Panc1 (cell line): ENCODE results near the gene WDR82. TPM values are rescaled to one million over a fixed set of nuclear protein-coding genes. Genes with fewer than 3 reads are reported as not detected.

ENCODE experiments used
- ATAC-seq: fragments of 200-7000 bp; cut with Tn5 transposase; 2 replicates; pipeline ENCODE4 v1.9.1; 2020; ENCODE audit warnings: mild to moderate bottlenecking, moderate library complexity
- Bru-seq: library from RNA; stranded (reverse); fragments of 400-500 nt; gene quantifications from one replicate; lab custom pipeline; 2021; lab: Mats Ljungman, UMichigan
- BruChase-seq, 2 experiments: library from RNA; stranded (reverse); fragments of 400-500 nt; gene quantifications; one replicate each; lab custom pipeline; 2021; lab: Mats Ljungman, UMichigan
- BruUV-seq: library from RNA; stranded (reverse); fragments of 400-500 nt; replicated peaks from 2 replicates; lab custom pipeline; 2021; lab: Mats Ljungman, UMichigan
- CTCF ChIA-PET: fragments of 300-600 bp; sonication (Branson Sonifier 250); formaldehyde crosslinking; loops from one replicate; lab custom pipeline; 2022; ENCODE audit warnings: antibody characterized with exemption; lab: Charles Lee
- POLR2A ChIA-PET: fragments of 300-600 bp; sonication (Branson Sonifier 250); formaldehyde crosslinking; loops from one replicate; lab custom pipeline; 2022; ENCODE audit warnings: antibody characterized with exemption; lab: Charles Lee
- DNase-seq: peaks from one replicate; pipeline ENCODE4 v3.0.0-alpha.2; 2010; ENCODE audit warnings: low read depth, low spot score
- H3K27ac ChIP-seq: 2 replicates; pipeline ENCODE4 v1.5.1; 2011; ENCODE audit warnings: mild to moderate bottlenecking, low read length, inconsistent platforms
- H3K27me3 ChIP-seq: fragments of 200-500 bp; sonication (Bioruptor generic); 2 replicates; pipeline ENCODE4 v1.6.0; 2014; ENCODE audit warnings: low read length, inconsistent platforms; ENCODE audit not compliant: control insufficient read depth, insufficient read depth
- H3K36me3 ChIP-seq: fragments of 200-500 bp; sonication (Bioruptor generic); 2 replicates; pipeline ENCODE4 v1.5.1; 2014; ENCODE audit warnings: inconsistent platforms, mild to moderate bottlenecking, low read length, moderate library complexity; ENCODE audit not compliant: control insufficient read depth, insufficient read depth
- H3K4me1 ChIP-seq: 2 replicates; pipeline ENCODE4 v1.5.1; 2011; ENCODE audit warnings: inconsistent platforms, mild to moderate bottlenecking, low read length, moderate library complexity; ENCODE audit not compliant: control insufficient read depth, insufficient read depth
- H3K4me3 ChIP-seq, 2 experiments: 2 replicates each; pipeline ENCODE4 v1.5.1; 2011 to 2012; ENCODE audit warnings: low read depth in 2 of 2, low read length in 2 of 2, mild to moderate bottlenecking in 2 of 2, inconsistent platforms in 1 of 2, moderate library complexity in 1 of 2
- H3K9me3 ChIP-seq: fragments of 200-500 bp; sonication (Bioruptor generic); 2 replicates; pipeline ENCODE4 v1.5.1; 2014; ENCODE audit warnings: low read depth, mild to moderate bottlenecking, inconsistent platforms, low read length, moderate library complexity; ENCODE audit not compliant: control insufficient read depth, insufficient read depth
- POLR2AphosphoS5 ChIP-seq: IDR thresholded peaks from 2 replicates; pipeline ENCODE4 v1.6.1; 2012; ENCODE audit warnings: mild to moderate bottlenecking, low read depth, low read length, moderate library complexity
- REST ChIP-seq, 2 experiments: IDR thresholded peaks; 2 replicates each; pipeline ENCODE4 v1.6.1; 2011 to 2012; ENCODE audit warnings: low read depth in 2 of 2, control low read depth in 1 of 2, low read length in 1 of 2, mild to moderate bottlenecking in 1 of 2, moderate library complexity in 1 of 2; ENCODE audit not compliant: insufficient read depth in 1 of 2
- SIN3A ChIP-seq: IDR thresholded peaks from 2 replicates; pipeline ENCODE4 v1.6.1; 2012; ENCODE audit warnings: low read depth, mild to moderate bottlenecking, low read length, moderate library complexity, borderline replicate concordance; ENCODE audit not compliant: insufficient read depth
- TCF7L2 ChIP-seq: IDR thresholded peaks from 2 replicates; pipeline ENCODE4 v1.6.1; 2011; ENCODE audit warnings: mild to moderate bottlenecking, low read depth, low read length, inconsistent platforms
- in situ Hi-C: cut with HindIII; loops from 2 replicates; pipeline ENCODE4 v1.10.0; 2016; ENCODE audit warnings: low sequenced_read_pairs, low pct_unique_long_range_greater_than_20kb
- intact Hi-C: fragments of 100-400 bp; cut with micrococcal nuclease; formaldehyde crosslinking; loops from one replicate; pipeline ENCODE4 v1.10.0; 2022; ENCODE audit not compliant: unreplicated experiment
- long read RNA-seq: library from polyadenylated mRNA; unstranded; transcript quantifications from one replicate; pipeline ENCODE4 v2.0.0, GENCODE V29; 2021; ENCODE audit not compliant: unreplicated experiment
- polyA plus RNA-seq: library from polyadenylated mRNA; unstranded; fragments of >200 nt; gene quantifications from one replicate; pipeline ENCODE4 v1.2.1, GENCODE V29; 2012; ENCODE audit warnings: missing spikeins; ENCODE audit not compliant: insufficient read length
- total RNA-seq: library from RNA; stranded (reverse); gene quantifications from one replicate; pipeline ENCODE4 v1.2.1, GENCODE V29; 2021; ENCODE audit not compliant: unreplicated experiment
- TF ChIP-seq, protein P1 (sequence below): fragments of 450-650 bp; IDR thresholded peaks from 2 replicates; pipeline ENCODE4 v1.5.1; 2017; ENCODE audit warnings: mild to moderate bottlenecking

The WDR82 gene, protein sequence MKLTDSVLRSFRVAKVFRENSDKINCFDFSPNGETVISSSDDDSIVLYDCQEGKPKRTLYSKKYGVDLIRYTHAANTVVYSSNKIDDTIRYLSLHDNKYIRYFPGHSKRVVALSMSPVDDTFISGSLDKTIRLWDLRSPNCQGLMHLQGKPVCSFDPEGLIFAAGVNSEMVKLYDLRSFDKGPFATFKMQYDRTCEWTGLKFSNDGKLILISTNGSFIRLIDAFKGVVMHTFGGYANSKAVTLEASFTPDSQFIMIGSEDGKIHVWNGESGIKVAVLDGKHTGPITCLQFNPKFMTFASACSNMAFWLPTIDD
- total RNA-seq (57.9 TPM), Bru-seq, nascent RNA (percentile 95 among the genes with signal in this experiment), BruChase-seq, experiment 1, labeled RNA remaining after a 2-hour chase (percentile 98 among the genes with signal in this experiment), BruChase-seq, experiment 2, labeled RNA remaining after a 6-hour chase (percentile 94 among the genes with signal in this experiment)
- polyA plus RNA-seq: 47.0 TPM
- long read RNA-seq, full-length matches to known transcripts: 8 of 38 reads
- long read RNA-seq, partial matches to known transcripts: 6 of 38 reads
- long read RNA-seq, other reads (novel, unspliced or antisense): 24 of 38 reads

- peaks cover 30% of the 10 kb centered on the region for H3K4me1 ChIP-seq
- ATAC-seq (peak; percentile 95), DNase-seq (no peak)
- H3K9me3 ChIP-seq: no peaks in the 10 kb centered on the region
- intact Hi-C loops (no loop called here), in situ Hi-C loops (no loop called here)
- TF ChIP-seq, protein P1, sequence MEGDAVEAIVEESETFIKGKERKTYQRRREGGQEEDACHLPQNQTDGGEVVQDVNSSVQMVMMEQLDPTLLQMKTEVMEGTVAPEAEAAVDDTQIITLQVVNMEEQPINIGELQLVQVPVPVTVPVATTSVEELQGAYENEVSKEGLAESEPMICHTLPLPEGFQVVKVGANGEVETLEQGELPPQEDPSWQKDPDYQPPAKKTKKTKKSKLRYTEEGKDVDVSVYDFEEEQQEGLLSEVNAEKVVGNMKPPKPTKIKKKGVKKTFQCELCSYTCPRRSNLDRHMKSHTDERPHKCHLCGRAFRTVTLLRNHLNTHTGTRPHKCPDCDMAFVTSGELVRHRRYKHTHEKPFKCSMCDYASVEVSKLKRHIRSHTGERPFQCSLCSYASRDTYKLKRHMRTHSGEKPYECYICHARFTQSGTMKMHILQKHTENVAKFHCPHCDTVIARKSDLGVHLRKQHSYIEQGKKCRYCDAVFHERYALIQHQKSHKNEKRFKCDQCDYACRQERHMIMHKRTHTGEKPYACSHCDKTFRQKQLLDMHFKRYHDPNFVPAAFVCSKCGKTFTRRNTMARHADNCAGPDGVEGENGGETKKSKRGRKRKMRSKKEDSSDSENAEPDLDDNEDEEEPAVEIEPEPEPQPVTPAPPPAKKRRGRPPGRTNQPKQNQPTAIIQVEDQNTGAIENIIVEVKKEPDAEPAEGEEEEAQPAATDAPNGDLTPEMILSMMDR: peak; percentile 32; the same call in 1 of the 2 replicates
- TF ChIP-seq REST (IDR thresholded peaks at IDR 0.05; ENCODE audit: insufficient read depth in 1 of 2, low read depth in 2 of 2, low read length in 1 of 2) (no peak), TCF7L2 (no peak), POLR2AphosphoS5 (peak; percentile 86)
- peak within 1 kb of the TSS; percentile 82 to 90 for H3K4me3 ChIP-seq
- ChIA-PET POLR2A (interaction anchor here (0.6 to 0.7 kb wide), 6 partner anchors 15 to 120 kb away, joined by 3 to 8 read pairs (median 4); no protein-coding TSS in a partner anchor), CTCF (interaction anchor here (0.7 kb wide), 1 partner anchor 22 kb away, joined by 3 read pairs; no protein-coding TSS in a partner anchor)
- peak within 1 kb of the TSS; percentile 87 for H3K27ac ChIP-seq
- no TSS peak for BruUV-seq
- H3K27me3 ChIP-seq: no peaks in the 10 kb centered on the region
- peaks cover 4% of the 10 kb centered on the region; the same call in 1 of the 2 replicates for H3K36me3 ChIP-seq
Observed at GRCh38 chr3:52278510-52279069, at the start of gene WDR82. WDR82 (minus strand) TSS chr3:52278649; CDS start chr3:52278361, 288 bp downstream.

- Histone ChIP-seq H3K4me3 (no peak overlapping the region), H3K4me1 (no peaks in the 10 kb centered on the region), H3K9me3 (no peaks in the 10 kb centered on the region), H3K36me3 (no peaks in the 10 kb centered on the region), H3K27ac (no peak overlapping the region), H3K27me3 (no peaks in the 10 kb centered on the region)
- ChIA-PET CTCF (no interaction called here), POLR2A (no interaction called here)
- TF ChIP-seq POLR2AphosphoS5 (no peak), SIN3A (no peak)
- TF ChIP-seq, protein P1: no peak
- ATAC-seq (no peak), DNase-seq (no peak)
- no TSS peak for BruUV-seq
- in situ Hi-C loops (no loop called here), intact Hi-C loops (no loop called here)
Observed at GRCh38 chr3:52327486-52328290, 49.2 kb upstream of the WDR82 start.
